K562 (cell line): ENCODE results near the gene TMEM81. TPM values are rescaled to one million over a fixed set of nuclear protein-coding genes. Genes with fewer than 3 reads are reported as not detected.

Source experiments
- BRD9 ChIP-seq: fragments of 450-650 bp; IDR thresholded peaks from 2 replicates; pipeline ENCODE4 v1.6.1; 2018; ENCODE audit warnings: low read depth; ENCODE audit not compliant: partially characterized antibody
- CCAR2 ChIP-seq: fragments of 200-400 bp; formaldehyde crosslinking; IDR thresholded peaks from 2 replicates; pipeline ENCODE4 v1.6.1; 2017; ENCODE audit warnings: mild to moderate bottlenecking, low read depth, low read length
- CREBBP ChIP-seq: IDR thresholded peaks from one replicate; pipeline ENCODE4 v1.6.1; 2012; ENCODE audit warnings: low read depth, mild to moderate bottlenecking, control low read depth, inconsistent platforms, low read length
- JUN ChIP-seq, 2 experiments: sonication (generic) in 1 of 2; formaldehyde crosslinking in 1 of 2; IDR thresholded peaks; 2 replicates each; pipeline versions ENCODE4 v1.6.1 to v1.8.0; 2012 to 2022; ENCODE audit warnings: borderline replicate concordance in 2 of 2, mild to moderate bottlenecking in 2 of 2, improper control_type of control experiment in 1 of 2, low read depth in 1 of 2, low read length in 1 of 2, missing genetic modification reagents in 1 of 2
- PHF8 ChIP-seq: fragments of 200-600 bp; sonication (generic); IDR thresholded peaks from 2 replicates; pipeline ENCODE4 v1.6.1; 2012; ENCODE audit warnings: mixed run types, mild to moderate bottlenecking, inconsistent platforms, low read length, moderate library complexity, borderline replicate concordance
- POLR2AphosphoS2 ChIP-seq: IDR thresholded peaks from 2 replicates; pipeline ENCODE4 v1.6.1; 2012; ENCODE audit warnings: low read length, improper control_type of control experiment
- POLR2AphosphoS5 ChIP-seq: IDR thresholded peaks from 2 replicates; pipeline ENCODE4 v1.6.1; 2011; ENCODE audit warnings: mild to moderate bottlenecking, low read depth, low read length, moderate library complexity; ENCODE audit not compliant: control insufficient read depth, insufficient read depth
- POLR2B ChIP-seq: fragments of 450-650 bp; IDR thresholded peaks from 2 replicates; pipeline ENCODE4 v1.6.1; 2018; ENCODE audit warnings: low read depth; ENCODE audit not compliant: partially characterized antibody
- TCF7L2 ChIP-seq: fragments of 150-350 bp; IDR thresholded peaks from 2 replicates; pipeline ENCODE4 v1.6.1; 2016; ENCODE audit warnings: low read depth, mild to moderate bottlenecking, low read length, moderate library complexity
- TSC22D4 ChIP-seq: fragments of 450-650 bp; IDR thresholded peaks from 2 replicates; pipeline ENCODE4 v1.6.1; 2016; ENCODE audit warnings: missing genetic modification characterization, missing biosample characterization, control low read depth
- ZBTB1 ChIP-seq: sonication (generic); formaldehyde crosslinking; IDR thresholded peaks from 2 replicates; pipeline ENCODE4 v1.8.1; 2023; ENCODE audit warnings: missing genetic modification reagents, low read depth, mild to moderate bottlenecking, borderline replicate concordance
- ZNF133 ChIP-seq: fragments of 250-450 bp; sonication (Bioruptor Pico); IDR thresholded peaks from 2 replicates; pipeline ENCODE4 v1.4.0; 2020; ENCODE audit warnings: mild to moderate bottlenecking
- ZNF3 ChIP-seq: fragments of 250-450 bp; sonication (Bioruptor Pico); IDR thresholded peaks from 2 replicates; pipeline ENCODE4 v1.5.0; 2021; ENCODE audit warnings: mild to moderate bottlenecking, moderate library complexity
- ZNF77 ChIP-seq: fragments of 250-450 bp; sonication (Bioruptor Pico); IDR thresholded peaks from 2 replicates; pipeline ENCODE4 v1.5.0; 2020
- ZNF830 ChIP-seq: fragments of 250-450 bp; sonication (Bioruptor Pico); IDR thresholded peaks from 2 replicates; pipeline ENCODE4 v1.5.0; 2021; ENCODE audit warnings: mild to moderate bottlenecking
- polyA plus RNA-seq, 8 experiments: library from polyadenylated mRNA; depleted of rRNA in 4 of 8; stranded (reverse) in 5 of 8; unstranded in 3 of 8; fragments of >200 nt; fragmentation: Nextera tagmentation in 2 of 8; fragmentation: Illumina TruSeq in 1 of 8; extraction: Ambion mirVana in 2 of 8; extraction: Trizol in 1 of 8; gene quantifications; 2 replicates each; pipeline versions ENCODE4 v1.2.1 to v1.2.3, GENCODE V29; 2011 to 2014; ENCODE audit warnings: inconsistent platforms in 1 of 8, missing spikeins in 1 of 8
- total RNA-seq, 7 experiments: library from RNA; depleted of rRNA in 6 of 7; stranded (reverse); fragments of >200 nt in 6 of 7; fragmentation: Illumina TruSeq in 2 of 7; extraction: Trizol in 2 of 7; gene quantifications; 2 replicates each; pipeline versions ENCODE4 v1.2.1 to v1.2.3, GENCODE V29; 2011 to 2021; ENCODE audit warnings: low replicate concordance in 1 of 7
- TF ChIP-seq, protein P1 (sequence below): fragments of 250-450 bp; sonication (Bioruptor Pico); IDR thresholded peaks from 2 replicates; pipeline ENCODE4 v1.4.0; 2020
- TF ChIP-seq, protein P2 (sequence below): fragments of 450-650 bp; formaldehyde crosslinking; IDR thresholded peaks from 2 replicates; pipeline ENCODE4 v1.4.0; 2020; ENCODE audit warnings: mild to moderate bottlenecking, moderate library complexity
- TF ChIP-seq, protein P3 (sequence below), 3 experiments: fragments of 200-800 bp in 1 of 3; sonication (Bioruptor generic) in 1 of 3; sonication (generic) in 1 of 3; formaldehyde crosslinking in 1 of 3; IDR thresholded peaks; 2 replicates each; pipeline versions ENCODE4 v1.6.1 to v1.8.0; 2016 to 2022; ENCODE audit warnings: mild to moderate bottlenecking in 2 of 3, missing compliant biosample characterization in 2 of 3, missing genetic modification characterization in 2 of 3, missing genetic modification reagents in 1 of 3
- TF ChIP-seq, protein P4 (sequence below): fragments of 450-650 bp; IDR thresholded peaks from 2 replicates; pipeline ENCODE4 v1.6.1; 2018; ENCODE audit not compliant: partially characterized antibody

The TMEM81 gene
- total and polyA plus RNA-seq, 9 of the 15 experiments (the other 6 are each of a cell fraction or from before 2014, with no cell fraction given) = 3.2 to 6.1 (median 4.4) TPM

DNA sequence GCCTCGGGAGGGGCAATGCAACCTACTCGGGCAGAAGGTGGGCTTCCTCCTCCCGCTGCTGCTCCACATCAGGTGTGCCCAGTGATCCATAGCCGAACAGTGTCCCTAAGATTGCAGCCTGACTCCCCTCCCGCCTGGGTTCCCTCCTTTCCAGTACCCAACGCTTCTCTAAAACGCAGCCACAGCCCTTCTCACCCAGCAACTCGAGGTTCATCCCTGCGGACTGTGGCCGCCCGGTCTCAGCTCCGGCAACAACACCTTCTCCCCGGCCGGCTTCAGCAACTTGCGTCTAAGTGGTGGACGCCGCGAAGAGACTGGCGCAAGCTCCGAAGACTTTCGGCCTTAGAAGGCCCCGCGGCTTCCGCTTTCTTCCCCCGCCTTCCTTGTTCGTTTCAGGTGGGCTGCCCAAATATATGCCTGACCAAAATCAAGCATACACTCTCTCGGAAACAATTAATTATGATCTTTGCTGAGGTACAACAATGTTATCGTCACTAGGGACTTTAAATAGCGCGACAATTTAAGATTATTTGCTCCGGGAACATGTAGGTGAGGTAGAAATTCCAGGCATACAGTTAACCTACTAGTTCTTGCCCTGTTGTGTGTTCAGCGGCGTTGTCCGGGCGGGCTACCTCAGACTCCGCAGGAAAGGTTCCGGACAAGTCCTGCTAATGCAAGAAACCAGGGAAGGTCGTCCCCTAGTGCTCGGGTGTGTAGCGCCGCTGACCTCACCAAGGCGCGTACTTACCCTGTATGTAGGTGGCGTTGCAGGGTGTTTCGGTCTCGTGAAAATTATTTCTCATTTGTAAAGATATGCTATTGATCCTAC lies 37.6 kb upstream of the TMEM81 start, which contains the start of gene RBBP5 (continued):
- no peak for TF ChIP-seq ZBTB1
- TF ChIP-seq CCAR2 = peak; percentile 96
- peak; percentile 98 for TF ChIP-seq POLR2B
- TF ChIP-seq BRD9 = no peak
- TF ChIP-seq POLR2AphosphoS5 = peak; percentile 93
- TF ChIP-seq, protein P1, sequence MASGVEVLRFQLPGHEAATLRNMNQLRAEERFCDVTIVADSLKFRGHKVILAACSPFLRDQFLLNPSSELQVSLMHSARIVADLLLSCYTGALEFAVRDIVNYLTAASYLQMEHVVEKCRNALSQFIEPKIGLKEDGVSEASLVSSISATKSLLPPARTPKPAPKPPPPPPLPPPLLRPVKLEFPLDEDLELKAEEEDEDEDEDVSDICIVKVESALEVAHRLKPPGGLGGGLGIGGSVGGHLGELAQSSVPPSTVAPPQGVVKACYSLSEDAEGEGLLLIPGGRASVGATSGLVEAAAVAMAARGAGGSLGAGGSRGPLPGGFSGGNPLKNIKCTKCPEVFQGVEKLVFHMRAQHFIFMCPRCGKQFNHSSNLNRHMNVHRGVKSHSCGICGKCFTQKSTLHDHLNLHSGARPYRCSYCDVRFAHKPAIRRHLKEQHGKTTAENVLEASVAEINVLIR = peak; percentile 74; the same call in 1 of the 2 replicates
- TF ChIP-seq, protein P2, sequence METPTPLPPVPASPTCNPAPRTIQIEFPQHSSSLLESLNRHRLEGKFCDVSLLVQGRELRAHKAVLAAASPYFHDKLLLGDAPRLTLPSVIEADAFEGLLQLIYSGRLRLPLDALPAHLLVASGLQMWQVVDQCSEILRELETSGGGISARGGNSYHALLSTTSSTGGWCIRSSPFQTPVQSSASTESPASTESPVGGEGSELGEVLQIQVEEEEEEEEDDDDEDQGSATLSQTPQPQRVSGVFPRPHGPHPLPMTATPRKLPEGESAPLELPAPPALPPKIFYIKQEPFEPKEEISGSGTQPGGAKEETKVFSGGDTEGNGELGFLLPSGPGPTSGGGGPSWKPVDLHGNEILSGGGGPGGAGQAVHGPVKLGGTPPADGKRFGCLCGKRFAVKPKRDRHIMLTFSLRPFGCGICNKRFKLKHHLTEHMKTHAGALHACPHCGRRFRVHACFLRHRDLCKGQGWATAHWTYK (CRISPR knock-in tag) = peak; percentile 68; the same call in 1 of the 2 replicates
- no peak for TF ChIP-seq ZNF77 (CRISPR knock-in tag)
- TF ChIP-seq ZNF3 = peak; percentile 21; the same call in 1 of the 2 replicates
- TF ChIP-seq TSC22D4 (tag) = no peak
- no peak for TF ChIP-seq ZNF830
- TF ChIP-seq JUN (IDR thresholded peaks at IDR 0.05; ENCODE audit: borderline replicate concordance, low read depth, low read length) = peak; percentile 84
- peak; percentile 97 for TF ChIP-seq JUN (CRISPR knock-in tag; IDR thresholded peaks at IDR 0.05; ENCODE audit: borderline replicate concordance)
- TF ChIP-seq TCF7L2 = no peak; the same call in 1 of the 2 replicates
- peak; percentile 97 for TF ChIP-seq PHF8
- TF ChIP-seq, protein P3, sequence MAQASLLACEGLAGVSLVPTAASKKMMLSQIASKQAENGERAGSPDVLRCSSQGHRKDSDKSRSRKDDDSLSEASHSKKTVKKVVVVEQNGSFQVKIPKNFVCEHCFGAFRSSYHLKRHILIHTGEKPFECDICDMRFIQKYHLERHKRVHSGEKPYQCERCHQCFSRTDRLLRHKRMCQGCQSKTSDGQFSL (CRISPR knock-in tag; IDR thresholded peaks at IDR 0.05) = peak; percentile 81
- TF ChIP-seq, protein P3 (tag; IDR thresholded peaks at IDR 0.05) = no peak
- peak; percentile 51; the same call in 1 of the 2 replicates for TF ChIP-seq POLR2AphosphoS2
- no peak for TF ChIP-seq ZNF133
- TF ChIP-seq CREBBP = no peak
- TF ChIP-seq, protein P4, sequence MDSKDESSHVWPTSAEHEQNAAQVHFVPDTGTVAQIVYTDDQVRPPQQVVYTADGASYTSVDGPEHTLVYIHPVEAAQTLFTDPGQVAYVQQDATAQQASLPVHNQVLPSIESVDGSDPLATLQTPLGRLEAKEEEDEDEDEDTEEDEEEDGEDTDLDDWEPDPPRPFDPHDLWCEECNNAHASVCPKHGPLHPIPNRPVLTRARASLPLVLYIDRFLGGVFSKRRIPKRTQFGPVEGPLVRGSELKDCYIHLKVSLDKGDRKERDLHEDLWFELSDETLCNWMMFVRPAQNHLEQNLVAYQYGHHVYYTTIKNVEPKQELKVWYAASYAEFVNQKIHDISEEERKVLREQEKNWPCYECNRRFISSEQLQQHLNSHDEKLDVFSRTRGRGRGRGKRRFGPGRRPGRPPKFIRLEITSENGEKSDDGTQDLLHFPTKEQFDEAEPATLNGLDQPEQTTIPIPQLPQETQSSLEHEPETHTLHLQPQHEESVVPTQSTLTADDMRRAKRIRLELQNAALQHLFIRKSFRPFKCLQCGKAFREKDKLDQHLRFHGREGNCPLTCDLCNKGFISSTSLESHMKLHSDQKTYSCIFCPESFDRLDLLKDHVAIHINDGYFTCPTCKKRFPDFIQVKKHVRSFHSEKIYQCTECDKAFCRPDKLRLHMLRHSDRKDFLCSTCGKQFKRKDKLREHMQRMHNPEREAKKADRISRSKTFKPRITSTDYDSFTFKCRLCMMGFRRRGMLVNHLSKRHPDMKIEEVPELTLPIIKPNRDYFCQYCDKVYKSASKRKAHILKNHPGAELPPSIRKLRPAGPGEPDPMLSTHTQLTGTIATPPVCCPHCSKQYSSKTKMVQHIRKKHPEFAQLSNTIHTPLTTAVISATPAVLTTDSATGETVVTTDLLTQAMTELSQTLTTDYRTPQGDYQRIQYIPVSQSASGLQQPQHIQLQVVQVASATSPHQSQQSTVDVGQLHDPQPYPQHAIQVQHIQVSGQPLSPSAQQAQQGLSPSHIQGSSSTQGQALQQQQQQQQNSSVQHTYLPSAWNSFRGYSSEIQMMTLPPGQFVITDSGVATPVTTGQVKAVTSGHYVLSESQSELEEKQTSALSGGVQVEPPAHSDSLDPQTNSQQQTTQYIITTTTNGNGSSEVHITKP = peak; percentile 83
